NB4 (cell line): ENCODE data around the gene TPM1.

Source experiments
- CTCF ChIP-seq: IDR thresholded peaks from one replicate; pipeline ENCODE4 v1.5.1; 2012; ENCODE audit warnings: low read depth, low read length
- MAX ChIP-seq: IDR thresholded peaks from 2 replicates; pipeline ENCODE4 v1.6.1; 2011; ENCODE audit warnings: low read depth, low read length
- MYC ChIP-seq: IDR thresholded peaks from 2 replicates; pipeline ENCODE4 v1.6.1; 2011; ENCODE audit warnings: low read depth, low read length

GRCh38 chr15:63090887-63091286 lies 48.3 kb downstream of the TPM1 start:
- TF ChIP-seq CTCF: no peak
- no peak for TF ChIP-seq MYC
- no peak for TF ChIP-seq MAX
